CD4-positive, alpha-beta T cell treated with Interleukin-6 at 100 ng/mL for 8 hours (primary cell): ENCODE data around the gene UPB1.

ENCODE experiments used
- DNase-seq: peaks from one replicate; pipeline ENCODE4 v3.0.0-alpha.2; 2020; ENCODE audit warnings: mixed read lengths, low spot score

UPB1 gene

GRCh38 chr22:24565077-24565476 lies 69.9 kb downstream of the UPB1 start:
- no peak for DNase-seq

GRCh38 chr22:24566899-24567511 lies 71.9 kb downstream of the UPB1 start:
- DNase-seq, result no peak

GRCh38 chr22:24567668-24568067 lies 72.5 kb downstream of the UPB1 start:
- DNase-seq, result no peak

- DNase-seq, result no peak
Measured at GRCh38 chr22:24571266-24571665, 76.1 kb downstream of the UPB1 start.

- DNase-seq, result no peak
Measured at GRCh38 chr22:24576778-24577177, 81.6 kb downstream of the UPB1 start.
